Liver (tissue), 9 donors: ENCODE data around the gene MEP1B. TPM values are rescaled to one million over a fixed set of nuclear protein-coding genes. Genes with fewer than 3 reads are reported as not detected.

Source experiments
- DNase-seq: peaks from one replicate; pipeline ENCODE4 v3.0.0-alpha.2; 2017; ENCODE audit warnings: low spot score
- H3K27ac ChIP-seq, 2 donors: one replicate each; pipeline ENCODE4 v1.7.0; 2013; ENCODE audit warnings: inconsistent platforms in 2 of 2, low read length in 2 of 2, control low read depth in 1 of 2, low read depth in 1 of 2, mild to moderate bottlenecking in 1 of 2
- H3K27me3 ChIP-seq, 4 donors: one replicate each; pipeline versions ENCODE4 v1.6.1 to v1.7.0; 2013; ENCODE audit warnings: low read length in 3 of 4, inconsistent platforms in 1 of 4, mild to moderate bottlenecking in 1 of 4, moderate library complexity in 1 of 4; ENCODE audit not compliant: control insufficient read depth in 4 of 4, insufficient read depth in 4 of 4
- H3K36me3 ChIP-seq, 4 donors: one replicate each; pipeline versions ENCODE4 v1.6.1 to v1.7.0; 2013; ENCODE audit warnings: low read length in 3 of 4, mild to moderate bottlenecking in 3 of 4, low read depth in 1 of 4, moderate library complexity in 1 of 4; ENCODE audit not compliant: control insufficient read depth in 4 of 4, insufficient read depth in 3 of 4
- H3K4me1 ChIP-seq, 4 donors: one replicate each; pipeline versions ENCODE4 v1.6.1 to v1.7.0; 2013; ENCODE audit warnings: low read length in 3 of 4, mild to moderate bottlenecking in 3 of 4, moderate library complexity in 1 of 4; ENCODE audit not compliant: control insufficient read depth in 4 of 4, insufficient read depth in 4 of 4
- H3K4me3 ChIP-seq, 3 donors: one replicate each; pipeline versions ENCODE4 v1.6.1 to v1.7.0; 2013; ENCODE audit warnings: low read length in 3 of 3, control low read depth in 1 of 3, low read depth in 1 of 3, mild to moderate bottlenecking in 1 of 3
- H3K9ac ChIP-seq, 2 donors: one replicate each; pipeline ENCODE4 v1.7.0; 2013; ENCODE audit warnings: low read length in 2 of 2, mild to moderate bottlenecking in 2 of 2, moderate library complexity in 2 of 2, control low read depth in 1 of 2, low read depth in 1 of 2
- H3K9me3 ChIP-seq, 4 donors: one replicate each; pipeline versions ENCODE4 v1.6.1 to v1.7.0; 2013; ENCODE audit warnings: low read length in 3 of 4; ENCODE audit not compliant: control insufficient read depth in 4 of 4
- EGR1 ChIP-seq, 2 donors: IDR thresholded peaks; 2 replicates each; pipeline ENCODE4 v1.6.1; 2016 to 2018; ENCODE audit warnings: antibody characterized with exemption in 2 of 2, low read depth in 2 of 2
- FOXA1 ChIP-seq: IDR thresholded peaks from 2 replicates; pipeline ENCODE4 v1.6.1; 2016; ENCODE audit warnings: antibody characterized with exemption
- FOXA2 ChIP-seq: IDR thresholded peaks from 2 replicates; pipeline ENCODE4 v1.6.1; 2016; ENCODE audit warnings: antibody characterized with exemption
- GABPA ChIP-seq, 2 donors: IDR thresholded peaks in 1 of 2; conservative IDR thresholded peaks in 1 of 2; 2 replicates each; pipeline ENCODE4 v1.6.1; 2016; ENCODE audit warnings: antibody characterized with exemption in 2 of 2, mild to moderate bottlenecking in 1 of 2, moderate library complexity in 1 of 2
- HNF4A ChIP-seq, 2 donors: conservative IDR thresholded peaks; 2 replicates each; pipeline ENCODE4 v1.6.1; 2016; ENCODE audit warnings: antibody characterized with exemption in 2 of 2, mild to moderate bottlenecking in 2 of 2
- HNF4G ChIP-seq: IDR thresholded peaks from 2 replicates; pipeline ENCODE4 v1.6.1; 2016; ENCODE audit warnings: antibody characterized with exemption
- JUND ChIP-seq, 2 donors: IDR thresholded peaks; 2 replicates each; pipeline ENCODE4 v1.6.1; 2016; ENCODE audit warnings: antibody characterized with exemption in 2 of 2
- RAD21 ChIP-seq, 2 donors: IDR thresholded peaks; 2 replicates each; pipeline ENCODE4 v1.6.1; 2016; ENCODE audit warnings: antibody characterized with exemption in 2 of 2, mild to moderate bottlenecking in 2 of 2
- RXRA ChIP-seq, 2 donors: IDR thresholded peaks; 2 replicates each; pipeline ENCODE4 v1.6.1; 2017 to 2018; ENCODE audit warnings: antibody characterized with exemption in 2 of 2, mild to moderate bottlenecking in 1 of 2
- SP1 ChIP-seq: IDR thresholded peaks from 2 replicates; pipeline ENCODE4 v1.6.1; 2018; ENCODE audit warnings: antibody characterized with exemption, mild to moderate bottlenecking
- TAF1 ChIP-seq: conservative IDR thresholded peaks from 2 replicates; pipeline ENCODE4 v1.6.1; 2016; ENCODE audit warnings: antibody characterized with exemption, mild to moderate bottlenecking
- YY1 ChIP-seq: IDR thresholded peaks from 2 replicates; pipeline ENCODE4 v1.6.1; 2016; ENCODE audit warnings: antibody characterized with exemption, mild to moderate bottlenecking
- WGBS: extraction: QIAGEN DNeasy Blood & Tissue Kit; methylation state at CpG from one replicate; pipeline ENCODE4 v1.1.7; 2013; 5-methylcytosine and 5-hydroxymethylcytosine counted together
- polyA plus RNA-seq, 2 donors: library from polyadenylated mRNA; stranded (reverse) in 1 of 2; unstranded in 1 of 2; fragments of 200-250 nt in 1 of 2; fragments of >200 nt in 1 of 2; fragmentation: Nextera tagmentation in 1 of 2; extraction: Ambion mirVana in 1 of 2; gene quantifications; one replicate each; pipeline versions ENCODE4 v1.2.1 to v1.2.3, GENCODE V29; 2013 to 2015
- total RNA-seq, 2 donors: library from RNA; depleted of rRNA; stranded (reverse); fragments of >200 nt; gene quantifications; one replicate each; pipeline ENCODE4 v1.2.3, GENCODE V29; 2014
- TF ChIP-seq, protein P1 (sequence below): IDR thresholded peaks from 2 replicates; pipeline ENCODE4 v1.6.1; 2016; ENCODE audit warnings: antibody characterized with exemption
- TF ChIP-seq, protein P2 (sequence below): IDR thresholded peaks from 2 replicates; pipeline ENCODE4 v1.6.1; 2016; ENCODE audit warnings: antibody characterized with exemption, mild to moderate bottlenecking
- TF ChIP-seq, protein P3 (sequence below): IDR thresholded peaks from 2 replicates; pipeline ENCODE4 v1.6.1; 2016; ENCODE audit warnings: antibody characterized with exemption
- TF ChIP-seq, protein P4 (sequence below): IDR thresholded peaks from 2 replicates; pipeline ENCODE4 v1.6.1; 2016; ENCODE audit warnings: antibody characterized with exemption
- donor health status: healthy.
- donor health status: healthy.
- donor health status: healthy.
- donor health status: healthy.
- donor health status: healthy.

The MEP1B gene
- total and polyA plus RNA-seq, 4 donors, result 0.08 to 0.11 (median 0.09) TPM; not detected in 1

DNA sequence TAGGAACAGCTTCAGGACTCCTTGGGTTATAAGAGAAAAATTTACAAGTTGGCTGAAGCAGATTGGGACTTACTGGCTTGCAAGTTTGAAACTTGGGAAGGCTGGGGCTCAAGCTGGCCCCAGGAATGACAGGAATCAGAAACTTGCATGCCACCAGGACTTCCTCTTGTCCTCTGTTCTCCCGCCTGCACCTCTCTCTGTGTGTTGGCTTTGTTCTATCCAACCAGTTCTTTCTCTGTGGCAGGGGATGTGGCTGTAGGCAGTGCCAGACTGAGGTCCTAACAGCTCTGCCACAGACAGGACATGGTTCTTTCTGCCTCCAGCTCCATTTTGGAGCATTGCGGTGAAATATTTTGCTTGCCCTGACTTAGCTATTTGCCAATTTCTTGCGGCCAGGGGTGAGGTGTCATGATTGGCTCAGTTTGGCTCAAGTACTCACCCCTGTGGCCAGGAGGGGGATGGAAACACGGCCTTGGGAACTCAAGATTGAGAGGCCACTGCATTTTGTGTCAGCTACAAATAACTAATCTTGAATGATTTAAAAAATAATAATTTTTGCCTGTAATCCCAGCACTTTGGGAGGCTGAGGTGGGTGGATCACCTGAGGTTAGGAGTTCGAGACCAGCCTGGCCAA is 48.9 kb downstream of the MEP1B start:
- H3K9ac ChIP-seq, result no peak overlapping the region
- no peaks in the 10 kb centered on the region for H3K36me3 ChIP-seq
- no peaks in the 10 kb centered on the region for H3K27me3 ChIP-seq
- no peak overlapping the region for H3K4me3 ChIP-seq
- no peak overlapping the region for H3K27ac ChIP-seq
- TF ChIP-seq YY1 (no peak), RXRA (IDR thresholded peaks at IDR 0.05) (no peak), SP1 (no peak), EGR1 (IDR thresholded peaks at IDR 0.05; ENCODE audit: low read depth in 2 of 2) (no peak), GABPA (IDR thresholded peaks at IDR 0.05 in 1 of 2, conservative IDR thresholded peaks at IDR 0.05 in 1 of 2) (no peak), HNF4G (no peak), FOXA1 (no peak), TAF1 (no peak)
- TF ChIP-seq, protein P1, sequence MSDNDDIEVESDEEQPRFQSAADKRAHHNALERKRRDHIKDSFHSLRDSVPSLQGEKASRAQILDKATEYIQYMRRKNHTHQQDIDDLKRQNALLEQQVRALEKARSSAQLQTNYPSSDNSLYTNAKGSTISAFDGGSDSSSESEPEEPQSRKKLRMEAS, result no peak
- TF ChIP-seq, protein P2, sequence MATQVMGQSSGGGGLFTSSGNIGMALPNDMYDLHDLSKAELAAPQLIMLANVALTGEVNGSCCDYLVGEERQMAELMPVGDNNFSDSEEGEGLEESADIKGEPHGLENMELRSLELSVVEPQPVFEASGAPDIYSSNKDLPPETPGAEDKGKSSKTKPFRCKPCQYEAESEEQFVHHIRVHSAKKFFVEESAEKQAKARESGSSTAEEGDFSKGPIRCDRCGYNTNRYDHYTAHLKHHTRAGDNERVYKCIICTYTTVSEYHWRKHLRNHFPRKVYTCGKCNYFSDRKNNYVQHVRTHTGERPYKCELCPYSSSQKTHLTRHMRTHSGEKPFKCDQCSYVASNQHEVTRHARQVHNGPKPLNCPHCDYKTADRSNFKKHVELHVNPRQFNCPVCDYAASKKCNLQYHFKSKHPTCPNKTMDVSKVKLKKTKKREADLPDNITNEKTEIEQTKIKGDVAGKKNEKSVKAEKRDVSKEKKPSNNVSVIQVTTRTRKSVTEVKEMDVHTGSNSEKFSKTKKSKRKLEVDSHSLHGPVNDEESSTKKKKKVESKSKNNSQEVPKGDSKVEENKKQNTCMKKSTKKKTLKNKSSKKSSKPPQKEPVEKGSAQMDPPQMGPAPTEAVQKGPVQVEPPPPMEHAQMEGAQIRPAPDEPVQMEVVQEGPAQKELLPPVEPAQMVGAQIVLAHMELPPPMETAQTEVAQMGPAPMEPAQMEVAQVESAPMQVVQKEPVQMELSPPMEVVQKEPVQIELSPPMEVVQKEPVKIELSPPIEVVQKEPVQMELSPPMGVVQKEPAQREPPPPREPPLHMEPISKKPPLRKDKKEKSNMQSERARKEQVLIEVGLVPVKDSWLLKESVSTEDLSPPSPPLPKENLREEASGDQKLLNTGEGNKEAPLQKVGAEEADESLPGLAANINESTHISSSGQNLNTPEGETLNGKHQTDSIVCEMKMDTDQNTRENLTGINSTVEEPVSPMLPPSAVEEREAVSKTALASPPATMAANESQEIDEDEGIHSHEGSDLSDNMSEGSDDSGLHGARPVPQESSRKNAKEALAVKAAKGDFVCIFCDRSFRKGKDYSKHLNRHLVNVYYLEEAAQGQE, result no peak
- TF ChIP-seq, protein P3, sequence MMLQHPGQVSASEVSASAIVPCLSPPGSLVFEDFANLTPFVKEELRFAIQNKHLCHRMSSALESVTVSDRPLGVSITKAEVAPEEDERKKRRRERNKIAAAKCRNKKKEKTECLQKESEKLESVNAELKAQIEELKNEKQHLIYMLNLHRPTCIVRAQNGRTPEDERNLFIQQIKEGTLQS, result no peak
- TF ChIP-seq, protein P4, sequence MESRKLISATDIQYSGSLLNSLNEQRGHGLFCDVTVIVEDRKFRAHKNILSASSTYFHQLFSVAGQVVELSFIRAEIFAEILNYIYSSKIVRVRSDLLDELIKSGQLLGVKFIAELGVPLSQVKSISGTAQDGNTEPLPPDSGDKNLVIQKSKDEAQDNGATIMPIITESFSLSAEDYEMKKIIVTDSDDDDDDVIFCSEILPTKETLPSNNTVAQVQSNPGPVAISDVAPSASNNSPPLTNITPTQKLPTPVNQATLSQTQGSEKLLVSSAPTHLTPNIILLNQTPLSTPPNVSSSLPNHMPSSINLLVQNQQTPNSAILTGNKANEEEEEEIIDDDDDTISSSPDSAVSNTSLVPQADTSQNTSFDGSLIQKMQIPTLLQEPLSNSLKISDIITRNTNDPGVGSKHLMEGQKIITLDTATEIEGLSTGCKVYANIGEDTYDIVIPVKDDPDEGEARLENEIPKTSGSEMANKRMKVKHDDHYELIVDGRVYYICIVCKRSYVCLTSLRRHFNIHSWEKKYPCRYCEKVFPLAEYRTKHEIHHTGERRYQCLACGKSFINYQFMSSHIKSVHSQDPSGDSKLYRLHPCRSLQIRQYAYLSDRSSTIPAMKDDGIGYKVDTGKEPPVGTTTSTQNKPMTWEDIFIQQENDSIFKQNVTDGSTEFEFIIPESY, result no peak
- H3K9me3 ChIP-seq, result no peaks in the 10 kb centered on the region
- DNase-seq, result no peak
- H3K4me1 ChIP-seq, result no peaks in the 10 kb centered on the region
- WGBS, result 89% methylated on average over 5 of the region's 5 CpGs

DNA sequence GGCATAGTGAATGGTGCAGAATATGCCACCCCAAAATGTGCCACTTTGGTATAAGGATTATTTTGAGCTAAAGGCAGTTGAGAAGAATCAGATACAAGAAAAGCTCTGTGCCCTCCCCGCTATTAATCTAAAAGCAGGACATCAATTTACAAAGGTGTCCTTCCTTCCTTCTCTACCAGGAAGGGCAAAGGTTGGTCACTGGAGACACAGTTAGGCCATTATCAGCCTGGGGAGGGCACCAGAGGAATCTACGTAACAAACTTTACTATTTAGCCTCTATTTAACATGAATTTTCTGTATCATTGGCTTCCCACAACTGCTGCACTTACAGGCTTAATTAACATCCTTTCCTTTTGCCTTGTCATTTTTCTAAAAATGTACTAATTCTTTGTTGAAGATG is 52.6 kb downstream of the MEP1B start:
- Histone ChIP-seq H3K36me3 (no peaks in the 10 kb centered on the region), H3K9me3 (no peaks in the 10 kb centered on the region), H3K27me3 (no peaks in the 10 kb centered on the region), H3K9ac (no peak overlapping the region), H3K4me1 (no peaks in the 10 kb centered on the region), H3K27ac (no peak overlapping the region), H3K4me3 (no peak overlapping the region)
- WGBS, result 88% methylated on average over 2 of the region's 2 CpGs
- TF ChIP-seq RAD21 (IDR thresholded peaks at IDR 0.05) (no peak), YY1 (no peak), HNF4A (conservative IDR thresholded peaks at IDR 0.05) (no peak), FOXA1 (no peak), GABPA (IDR thresholded peaks at IDR 0.05 in 1 of 2, conservative IDR thresholded peaks at IDR 0.05 in 1 of 2) (no peak), JUND (IDR thresholded peaks at IDR 0.05) (no peak), FOXA2 (no peak), SP1 (no peak)
- TF ChIP-seq, protein P3, result no peak
- no peak for DNase-seq
